Caco-2 (cell line): Measurements from ENCODE around the gene IFIT2. TPM values are rescaled to one million over a fixed set of nuclear protein-coding genes. Genes with fewer than 3 reads are reported as not detected.

Experiments used
- BruUV-seq: library from RNA; stranded (reverse); fragments of 400-500 nt; replicated peaks from 2 replicates; lab custom pipeline; 2021; lab: Mats Ljungman, UMichigan
- CTCF ChIA-PET: fragments of 300-600 bp; sonication (Branson Sonifier 250); formaldehyde crosslinking; loops from one replicate; lab custom pipeline; 2022; ENCODE audit warnings: antibody characterized with exemption; lab: Charles Lee
- POLR2A ChIA-PET: fragments of 300-600 bp; sonication (Branson Sonifier 250); formaldehyde crosslinking; loops from one replicate; lab custom pipeline; 2022; ENCODE audit warnings: antibody characterized with exemption; lab: Charles Lee
- DNase-seq, 2 experiments: peaks; one replicate each; pipeline versions ENCODE4 v3.0.0 to v3.0.0-alpha.2; 2020 to 2022
- H3K27me3 ChIP-seq: replicated peaks from 2 replicates; pipeline ENCODE4 v1.6.0; 2011; ENCODE audit warnings: low read length; ENCODE audit not compliant: control insufficient read depth, insufficient read depth
- H3K36me3 ChIP-seq: 2 replicates; pipeline ENCODE4 v1.5.1; 2011; ENCODE audit warnings: low read length; ENCODE audit not compliant: control insufficient read depth, insufficient read depth
- H3K4me1 ChIP-seq: fragments of 250-450 bp; sonication (Bioruptor Pico); 2 replicates; pipeline ENCODE4 v1.5.1; 2020; ENCODE audit warnings: mild to moderate bottlenecking
- H3K4me3 ChIP-seq: 2 replicates; pipeline ENCODE4 v1.5.1; 2011; ENCODE audit warnings: low read depth, mild to moderate bottlenecking, control low read depth, low read length
- H3K9me3 ChIP-seq: fragments of 250-450 bp; sonication (Bioruptor Pico); 2 replicates; pipeline ENCODE4 v1.5.1; 2020; ENCODE audit warnings: mild to moderate bottlenecking, moderate library complexity
- H3K27ac Mint-ChIP-seq: one replicate; pipeline ENCODE4 v1.8.0; 2022; ENCODE audit warnings: mixed read lengths; ENCODE audit not compliant: unreplicated experiment
- H3K27me3 Mint-ChIP-seq: one replicate; pipeline ENCODE4 v1.8.0; 2022; ENCODE audit warnings: mixed read lengths; ENCODE audit not compliant: insufficient read depth, unreplicated experiment
- H3K36me3 Mint-ChIP-seq: one replicate; pipeline ENCODE4 v1.8.0; 2022; ENCODE audit warnings: mild to moderate bottlenecking, mixed read lengths; ENCODE audit not compliant: insufficient read depth, unreplicated experiment
- H3K4me1 Mint-ChIP-seq: one replicate; pipeline ENCODE4 v1.8.0; 2022; ENCODE audit warnings: low read depth, mixed read lengths; ENCODE audit not compliant: unreplicated experiment
- H3K4me3 Mint-ChIP-seq: one replicate; pipeline ENCODE4 v1.8.0; 2022; ENCODE audit warnings: mild to moderate bottlenecking, moderate library complexity, mixed read lengths; ENCODE audit not compliant: unreplicated experiment
- H3K9me3 Mint-ChIP-seq: one replicate; pipeline ENCODE4 v1.8.0; 2022; ENCODE audit warnings: mixed read lengths; ENCODE audit not compliant: unreplicated experiment
- intact Hi-C: fragments of 100-400 bp; cut with micrococcal nuclease; formaldehyde crosslinking; loops from one replicate; pipeline ENCODE4 v1.10.0; 2022; ENCODE audit not compliant: unreplicated experiment
- total RNA-seq: library from RNA; stranded (reverse); gene quantifications from 2 replicates; pipeline ENCODE4 v1.2.3, GENCODE V29; 2022
- TF ChIP-seq, protein P1 (sequence below), 2 experiments: fragments of 200-600 bp in 1 of 2; IDR thresholded peaks; 1 replicate in 1 of 2; 2 replicates in 1 of 2; pipeline versions ENCODE4 v1.5.1 to v1.8.0; 2011 to 2022; ENCODE audit warnings: antibody characterized with exemption in 1 of 2, control low read depth in 1 of 2, inconsistent platforms in 1 of 2, low read depth in 1 of 2, low read length in 1 of 2, mild to moderate bottlenecking in 1 of 2, moderate library complexity in 1 of 2; ENCODE audit not compliant: insufficient read depth in 1 of 2, severe bottlenecking in 1 of 2, unreplicated experiment in 1 of 2

IFIT2 gene
- total RNA-seq, 1 experiment from 2014 or later = 0.43 TPM

DNA sequence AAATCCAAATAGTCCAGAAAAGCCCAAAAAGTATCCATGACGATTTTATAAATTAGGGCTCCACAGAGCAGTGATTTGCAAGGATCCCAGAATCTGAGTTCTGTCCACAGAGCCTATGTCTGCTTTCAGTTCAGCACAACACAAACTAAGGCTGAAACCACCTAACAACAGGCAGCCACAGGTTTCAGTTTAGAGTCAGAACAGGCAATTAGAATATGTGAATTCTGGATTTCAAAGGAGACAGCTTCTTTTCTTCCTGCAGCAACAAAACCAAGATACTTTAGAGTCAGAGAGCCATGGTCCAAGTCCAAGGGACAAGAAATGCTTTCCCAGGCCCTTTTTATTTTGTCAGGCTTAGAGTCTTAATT, 49.5 kb downstream of the IFIT2 start:
- Mint-ChIP-seq H3K27me3 (no peaks in the 10 kb centered on the region), H3K27ac (peak overlapping the region; percentile 93), H3K36me3 (peaks cover 18% of the 10 kb centered on the region), H3K4me1 (peaks cover 41% of the 10 kb centered on the region), H3K4me3 (peak overlapping the region; percentile 63), H3K9me3 (peaks cover 9% of the 10 kb centered on the region)
- H3K36me3 ChIP-seq = no peaks in the 10 kb centered on the region; the same call in 1 of the 2 replicates
- H3K9me3 ChIP-seq = no peaks in the 10 kb centered on the region
- H3K27me3 ChIP-seq = no peaks in the 10 kb centered on the region
- intact Hi-C loops = loop anchor here (5.0 kb wide), 2 partner anchors 351 to 1581 kb away; partner anchors contain the start of gene KIF20B
- TF ChIP-seq, protein P1, sequence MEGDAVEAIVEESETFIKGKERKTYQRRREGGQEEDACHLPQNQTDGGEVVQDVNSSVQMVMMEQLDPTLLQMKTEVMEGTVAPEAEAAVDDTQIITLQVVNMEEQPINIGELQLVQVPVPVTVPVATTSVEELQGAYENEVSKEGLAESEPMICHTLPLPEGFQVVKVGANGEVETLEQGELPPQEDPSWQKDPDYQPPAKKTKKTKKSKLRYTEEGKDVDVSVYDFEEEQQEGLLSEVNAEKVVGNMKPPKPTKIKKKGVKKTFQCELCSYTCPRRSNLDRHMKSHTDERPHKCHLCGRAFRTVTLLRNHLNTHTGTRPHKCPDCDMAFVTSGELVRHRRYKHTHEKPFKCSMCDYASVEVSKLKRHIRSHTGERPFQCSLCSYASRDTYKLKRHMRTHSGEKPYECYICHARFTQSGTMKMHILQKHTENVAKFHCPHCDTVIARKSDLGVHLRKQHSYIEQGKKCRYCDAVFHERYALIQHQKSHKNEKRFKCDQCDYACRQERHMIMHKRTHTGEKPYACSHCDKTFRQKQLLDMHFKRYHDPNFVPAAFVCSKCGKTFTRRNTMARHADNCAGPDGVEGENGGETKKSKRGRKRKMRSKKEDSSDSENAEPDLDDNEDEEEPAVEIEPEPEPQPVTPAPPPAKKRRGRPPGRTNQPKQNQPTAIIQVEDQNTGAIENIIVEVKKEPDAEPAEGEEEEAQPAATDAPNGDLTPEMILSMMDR (IDR thresholded peaks at IDR 0.05; ENCODE audit: insufficient read depth in 1 of 2, low read depth in 1 of 2, low read length in 1 of 2, severe bottlenecking in 1 of 2, unreplicated experiment in 1 of 2) = no peak
- TSS peak; percentile 94 for BruUV-seq
- peaks cover 60% of the 10 kb centered on the region for H3K4me1 ChIP-seq
- no peak overlapping the region for H3K4me3 ChIP-seq
- no peak for DNase-seq
- ChIA-PET POLR2A (interaction anchor here (0.6 to 1.3 kb wide), 5 partner anchors 11 to 350 kb away, joined by 3 to 9 read pairs (median 4); partner anchors contain the start of genes IFIT2 and KIF20B), CTCF (interaction anchor here (0.9 to 1.5 kb wide), 2 partner anchors 16 to 17 kb away, joined by 3 read pairs; no protein-coding TSS in a partner anchor)

DNA sequence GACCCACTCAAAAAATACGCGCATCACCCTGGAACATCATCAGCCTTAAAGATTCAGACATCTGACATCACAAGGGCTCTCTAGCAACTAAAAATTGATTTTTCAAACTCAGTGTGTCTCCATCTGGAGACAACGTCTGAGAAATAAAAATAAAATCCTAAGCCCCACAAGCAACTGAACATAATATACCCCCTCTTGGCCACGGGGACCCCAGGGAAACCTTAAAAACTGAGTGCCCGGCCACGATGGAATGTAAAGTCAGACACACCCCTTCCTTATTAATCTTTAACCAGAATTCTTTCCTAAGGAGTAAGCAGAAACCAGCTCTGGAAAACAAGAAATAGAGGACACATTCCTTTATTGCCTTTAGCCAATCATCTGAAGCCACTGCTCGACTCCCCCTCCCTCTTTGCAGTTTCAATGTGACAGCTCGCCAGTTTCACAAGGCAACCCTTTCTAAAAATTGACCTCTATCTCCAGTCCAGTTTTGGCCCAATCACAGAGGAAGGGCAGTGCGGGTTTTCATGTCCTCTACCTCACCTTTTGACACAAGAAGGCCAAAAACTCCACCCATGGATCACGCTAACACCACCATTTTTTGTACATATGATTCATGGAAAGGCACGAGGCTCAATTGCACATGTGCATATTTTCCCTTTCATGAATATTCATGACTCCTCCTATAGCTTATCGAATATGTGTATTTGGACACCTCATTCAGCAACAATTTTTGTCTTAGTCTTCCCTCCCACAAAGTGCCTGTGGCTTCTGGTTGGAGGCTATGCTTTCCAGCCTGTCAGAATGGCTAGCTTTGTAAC, 50.1 kb downstream of the IFIT2 start:
- Mint-ChIP-seq H3K4me1 (peaks cover 37% of the 10 kb centered on the region), H3K27ac (peak overlapping the region; percentile 93), H3K27me3 (no peaks in the 10 kb centered on the region), H3K36me3 (peaks cover 18% of the 10 kb centered on the region), H3K4me3 (peak overlapping the region; percentile 63), H3K9me3 (peaks cover 9% of the 10 kb centered on the region)
- POLR2A ChIA-PET = interaction anchor here (0.6 to 1.3 kb wide), 7 partner anchors 10 to 349 kb away, joined by 3 to 9 read pairs (median 4); partner anchors contain the start of genes IFIT2, KIF20B and LIPA
- intact Hi-C loops = loop anchor here (1.0 to 5.0 kb wide), 7 partner anchors 20 to 1580 kb away; partner anchors contain the start of genes IFIT2, KIF20B and PANK1
- TF ChIP-seq, protein P1 (IDR thresholded peaks at IDR 0.05; ENCODE audit: insufficient read depth in 1 of 2, low read depth in 1 of 2, low read length in 1 of 2, severe bottlenecking in 1 of 2, unreplicated experiment in 1 of 2) = no peak
- CTCF ChIA-PET = interaction anchor here (0.7 to 1.5 kb wide), 4 partner anchors 15 to 50 kb away, joined by 3 to 6 read pairs (median 3); partner anchors contain the start of gene IFIT2
- peak; percentile 92 to 96 for DNase-seq
- Histone ChIP-seq H3K4me3 (no peak overlapping the region), H3K9me3 (no peaks in the 10 kb centered on the region), H3K4me1 (peaks cover 55% of the 10 kb centered on the region), H3K27me3 (no peaks in the 10 kb centered on the region), H3K36me3 (no peaks in the 10 kb centered on the region; the same call in 1 of the 2 replicates)
- BruUV-seq = no TSS peak

DNA sequence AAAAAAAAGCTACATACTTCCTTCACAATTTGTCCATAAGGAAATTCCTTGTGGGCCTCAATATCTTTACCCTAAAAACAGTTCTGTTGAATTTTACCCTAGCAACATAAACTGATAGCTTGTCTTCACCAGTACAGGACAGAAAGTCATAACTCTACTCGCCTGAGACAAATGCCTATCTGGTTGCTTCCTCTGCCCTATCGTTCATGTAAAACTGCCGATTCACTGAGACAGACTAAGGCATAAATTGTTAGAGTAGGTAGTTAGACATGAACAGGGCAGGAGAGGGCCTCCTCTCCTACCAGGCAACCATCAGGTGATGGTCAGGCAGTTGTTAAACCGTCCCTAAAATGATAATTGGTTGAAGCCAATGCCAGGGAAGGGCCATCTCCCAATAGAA, 51.0 kb downstream of the IFIT2 start:
- H3K27me3 ChIP-seq = no peaks in the 10 kb centered on the region
- H3K36me3 Mint-ChIP-seq = peaks cover 18% of the 10 kb centered on the region
- peak overlapping the region; percentile 93 for H3K27ac Mint-ChIP-seq
- TF ChIP-seq, protein P1 (IDR thresholded peaks at IDR 0.05; ENCODE audit: insufficient read depth in 1 of 2, low read depth in 1 of 2, low read length in 1 of 2, severe bottlenecking in 1 of 2, unreplicated experiment in 1 of 2) = no peak
- POLR2A ChIA-PET = interaction anchor here (1.0 to 1.3 kb wide), 4 partner anchors 51 to 291 kb away, joined by 3 to 8 read pairs (median 4); partner anchors contain the start of genes IFIT2 and LIPA
- no peak for DNase-seq
- CTCF ChIA-PET = interaction anchor here (0.6 to 1.3 kb wide), 2 partner anchors 51 to 257 kb away, joined by 3 read pairs; partner anchors contain the start of gene IFIT2
- H3K4me1 Mint-ChIP-seq = peaks cover 37% of the 10 kb centered on the region
- no peak overlapping the region for H3K4me3 ChIP-seq
- H3K36me3 ChIP-seq = no peaks in the 10 kb centered on the region; the same call in 1 of the 2 replicates
- no peaks in the 10 kb centered on the region for H3K9me3 ChIP-seq
- BruUV-seq = TSS peak; percentile 90
- no peaks in the 10 kb centered on the region for H3K27me3 Mint-ChIP-seq
- peaks cover 50% of the 10 kb centered on the region for H3K4me1 ChIP-seq
- peak overlapping the region; percentile 63 for H3K4me3 Mint-ChIP-seq
- intact Hi-C loops = loop anchor here (1.0 to 5.0 kb wide), 7 partner anchors 21 to 1579 kb away; partner anchors contain the start of genes IFIT2, KIF20B and PANK1
- peaks cover 9% of the 10 kb centered on the region for H3K9me3 Mint-ChIP-seq
